MM.1S (cell line): Measurements from ENCODE around the gene PHACTR4.

Experiments
- EZH2 ChIP-seq: fragments of 300-600 bp; sonication (generic); optimal IDR thresholded peaks from 2 replicates; pipeline ENCODE3; 2017; ENCODE audit warnings: low read depth, mild to moderate bottlenecking, antibody characterized with exemption, low read length, mixed read lengths
- TF ChIP-seq, protein P1 (sequence below): fragments of 300-600 bp; sonication (generic); IDR thresholded peaks from 2 replicates; pipeline ENCODE4 v1.5.1; 2016; ENCODE audit warnings: antibody characterized with exemption, low read length, mixed read lengths

DNA sequence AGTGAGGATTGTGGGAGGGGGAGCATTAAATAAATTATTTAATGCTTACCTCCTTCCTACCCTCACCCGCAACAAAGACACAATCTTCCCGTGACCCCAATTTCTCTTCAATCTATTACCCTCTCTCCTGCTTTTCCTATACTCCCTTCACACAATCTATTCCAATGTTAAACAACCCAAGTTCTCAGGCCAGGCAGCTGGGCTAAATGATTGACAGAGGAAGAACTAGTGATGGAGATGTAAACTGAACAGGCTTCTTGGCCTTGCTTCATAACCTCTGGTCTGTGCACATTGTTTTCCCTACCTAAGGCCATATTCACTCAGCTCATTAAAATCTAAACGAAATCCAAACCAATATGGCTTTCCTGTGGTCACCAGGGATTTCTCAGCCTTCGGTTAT is 132.4 kb downstream of the PHACTR4 start:
- TF ChIP-seq EZH2, result no peak
- TF ChIP-seq, protein P1, sequence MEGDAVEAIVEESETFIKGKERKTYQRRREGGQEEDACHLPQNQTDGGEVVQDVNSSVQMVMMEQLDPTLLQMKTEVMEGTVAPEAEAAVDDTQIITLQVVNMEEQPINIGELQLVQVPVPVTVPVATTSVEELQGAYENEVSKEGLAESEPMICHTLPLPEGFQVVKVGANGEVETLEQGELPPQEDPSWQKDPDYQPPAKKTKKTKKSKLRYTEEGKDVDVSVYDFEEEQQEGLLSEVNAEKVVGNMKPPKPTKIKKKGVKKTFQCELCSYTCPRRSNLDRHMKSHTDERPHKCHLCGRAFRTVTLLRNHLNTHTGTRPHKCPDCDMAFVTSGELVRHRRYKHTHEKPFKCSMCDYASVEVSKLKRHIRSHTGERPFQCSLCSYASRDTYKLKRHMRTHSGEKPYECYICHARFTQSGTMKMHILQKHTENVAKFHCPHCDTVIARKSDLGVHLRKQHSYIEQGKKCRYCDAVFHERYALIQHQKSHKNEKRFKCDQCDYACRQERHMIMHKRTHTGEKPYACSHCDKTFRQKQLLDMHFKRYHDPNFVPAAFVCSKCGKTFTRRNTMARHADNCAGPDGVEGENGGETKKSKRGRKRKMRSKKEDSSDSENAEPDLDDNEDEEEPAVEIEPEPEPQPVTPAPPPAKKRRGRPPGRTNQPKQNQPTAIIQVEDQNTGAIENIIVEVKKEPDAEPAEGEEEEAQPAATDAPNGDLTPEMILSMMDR, result no peak
